Measurements from ENCODE around the gene C6orf163. TPM values are rescaled to one million over a fixed set of nuclear protein-coding genes. Genes with fewer than 3 reads are reported as not detected.

C6orf163 gene
- 0.34 and 0.74 TPM in 2 replicates for total RNA-seq

GRCh38 chr6:87344731-87345130, at the start of gene C6orf163:
TSS of gene C6orf163 (plus strand) at chr6:87344813. CDS start at chr6:87345100, 287 bp downstream.

GRCh38 chr6:87322304-87323212, 22.1 kb upstream of the C6orf163 start, which contains the start of gene SMIM8:
TSS of gene SMIM8 (plus strand) at chr6:87322588. CDS start at chr6:87337032, 14,444 bp downstream.

GRCh38 chr6:87407901-87408720, 63.5 kb downstream of the C6orf163 start, which contains the start of gene CFAP206:
TSS of gene CFAP206 (plus strand) at chr6:87407972. CDS start at chr6:87409840, 1,868 bp downstream.

Other genes with a start within 250 kb of the C6orf163 start
- not detected in 2 replicates for gene CGA, start 249.7 kb upstream of the C6orf163 start, total RNA-seq
- 5.7 and 5.8 TPM in 2 replicates for gene ZNF292, start 189.2 kb upstream of the C6orf163 start, total RNA-seq
- 4.0 and 5.2 TPM in 2 replicates for gene SMIM8, start 22.2 kb upstream of the C6orf163 start, total RNA-seq
- gene GJB7, start 15.5 kb upstream of the C6orf163 start, total RNA-seq: not detected in 2 replicates
- gene CFAP206, start 63.2 kb downstream of the C6orf163 start, total RNA-seq: 0.15 and 0.17 TPM in 2 replicates
- 10.4 and 11.9 TPM in 2 replicates for gene SLC35A1, start 128.2 kb downstream of the C6orf163 start, total RNA-seq
- gene RARS2, start 245.2 kb downstream of the C6orf163 start, total RNA-seq: 33.4 and 35.6 TPM in 2 replicates
- gene ORC3, start 245.3 kb downstream of the C6orf163 start, total RNA-seq: 24.2 and 24.7 TPM in 2 replicates

Measured in bronchus fibroblast of lung (primary cell).